PC-3 (cell line): Measurements from ENCODE around the gene SARM1.

ENCODE experiments used
- CTCF ChIP-seq: fragments of 300-600 bp; sonication (generic); conservative IDR thresholded peaks from 2 replicates; pipeline ENCODE4 v1.5.1; 2017; ENCODE audit warnings: antibody characterized with exemption, low read depth, mild to moderate bottlenecking, low read length
- EZH2 ChIP-seq: fragments of 300-600 bp; sonication (generic); IDR thresholded peaks from one replicate; pipeline ENCODE4 v1.6.1; 2017; ENCODE audit warnings: antibody characterized with exemption, mild to moderate bottlenecking, low read length; ENCODE audit not compliant: unreplicated experiment
- EZH2phosphoT487 ChIP-seq: fragments of 300-600 bp; sonication (generic); IDR thresholded peaks from 2 replicates; pipeline ENCODE4 v1.6.1; 2018; ENCODE audit warnings: mild to moderate bottlenecking, antibody characterized with exemption, low read length, borderline replicate concordance

DNA sequence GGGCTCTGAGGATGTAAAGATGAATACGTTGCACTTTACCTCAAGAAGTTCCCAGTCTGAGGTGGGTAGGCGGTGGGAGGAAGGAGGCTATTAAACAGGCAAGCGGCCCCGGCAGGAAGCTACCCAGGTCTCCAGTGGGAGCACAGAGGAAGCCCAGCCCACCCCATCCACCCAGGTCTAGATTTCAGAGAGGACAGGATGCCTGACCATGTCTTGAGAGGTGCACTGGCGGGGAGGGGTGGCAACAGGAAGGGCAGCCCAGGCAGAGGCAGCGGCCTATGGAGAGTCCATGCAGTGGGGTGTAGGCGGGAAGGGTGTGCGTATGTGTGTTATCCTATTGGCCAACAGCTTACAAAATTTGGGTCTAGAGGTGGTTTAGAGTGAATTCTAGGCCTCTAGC is 13.9 kb downstream of the SARM1 start:
- TF ChIP-seq CTCF = no peak
- TF ChIP-seq EZH2 = no peak
- no peak for TF ChIP-seq EZH2phosphoT487
